Cardiac fibroblast (primary cell): ENCODE results near the gene SIK1.

Source experiments
- DNase-seq, 2 donors: peaks; one replicate each; pipeline versions ENCODE4 v3.0.0 to v3.0.0-alpha.2; 2010; ENCODE audit warnings: low read depth in 2 of 2
- H3K4me3 ChIP-seq, 2 donors: replicated peaks in 1 of 2; 1 replicate in 1 of 2; 2 replicates in 1 of 2; pipeline ENCODE4 v1.5.1; 2011; ENCODE audit warnings: low read depth in 2 of 2, low read length in 2 of 2, mild to moderate bottlenecking in 2 of 2, moderate library complexity in 1 of 2
- CTCF ChIP-seq: IDR thresholded peaks from one replicate; pipeline ENCODE4 v1.5.1; 2011; ENCODE audit warnings: low read depth, mild to moderate bottlenecking, low read length, inconsistent platforms

The SIK1 gene

GRCh38 chr21:43367859-43368258, 59.1 kb downstream of the SIK1 start:
- TF ChIP-seq CTCF = no peak
- no peak overlapping the region for H3K4me3 ChIP-seq
- no peak for DNase-seq

DNA sequence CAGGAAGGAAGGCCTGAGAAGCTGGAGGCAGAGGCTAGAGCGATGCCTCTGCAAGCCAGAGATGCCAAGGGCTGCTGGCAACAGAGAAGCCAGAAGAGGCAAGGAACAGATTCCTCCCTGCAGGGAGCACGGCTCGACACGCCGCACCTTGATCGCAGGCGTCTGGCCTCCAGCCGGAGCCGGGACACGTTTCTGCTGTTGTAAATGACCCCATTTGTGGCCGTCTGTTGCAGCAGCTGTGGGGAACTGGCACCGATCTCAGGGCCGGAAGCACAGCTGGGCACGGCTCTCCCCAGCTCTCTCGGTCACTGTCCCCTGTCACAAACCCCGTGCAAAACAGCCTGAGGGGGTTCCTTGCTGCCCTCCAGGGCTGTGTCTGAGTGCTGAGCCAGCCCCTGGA, 59.6 kb downstream of the SIK1 start:
- no peak for DNase-seq
- no peak overlapping the region for H3K4me3 ChIP-seq
- no peak for TF ChIP-seq CTCF

DNA sequence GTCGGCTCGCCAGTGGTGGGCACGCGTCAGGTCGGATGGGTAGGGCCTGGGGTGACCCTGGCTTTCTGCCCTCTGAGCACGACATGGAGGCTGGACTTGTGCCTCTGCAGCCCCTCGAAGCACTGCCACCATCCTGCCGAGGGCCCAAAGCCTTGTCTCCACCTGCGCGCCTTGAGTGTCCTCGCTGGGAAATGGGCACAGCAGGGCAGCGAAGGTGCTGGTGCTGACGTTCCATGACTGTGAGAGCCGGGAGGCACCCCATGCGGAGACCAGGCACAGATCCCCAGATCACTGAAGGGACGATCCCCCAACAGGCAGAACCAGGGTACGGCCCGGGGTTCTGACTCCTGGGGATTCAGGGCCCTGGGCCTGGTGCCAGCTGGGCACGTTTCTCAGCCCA, 60.3 kb downstream of the SIK1 start:
- DNase-seq = no peak
- no peak overlapping the region for H3K4me3 ChIP-seq
- TF ChIP-seq CTCF = no peak

DNA sequence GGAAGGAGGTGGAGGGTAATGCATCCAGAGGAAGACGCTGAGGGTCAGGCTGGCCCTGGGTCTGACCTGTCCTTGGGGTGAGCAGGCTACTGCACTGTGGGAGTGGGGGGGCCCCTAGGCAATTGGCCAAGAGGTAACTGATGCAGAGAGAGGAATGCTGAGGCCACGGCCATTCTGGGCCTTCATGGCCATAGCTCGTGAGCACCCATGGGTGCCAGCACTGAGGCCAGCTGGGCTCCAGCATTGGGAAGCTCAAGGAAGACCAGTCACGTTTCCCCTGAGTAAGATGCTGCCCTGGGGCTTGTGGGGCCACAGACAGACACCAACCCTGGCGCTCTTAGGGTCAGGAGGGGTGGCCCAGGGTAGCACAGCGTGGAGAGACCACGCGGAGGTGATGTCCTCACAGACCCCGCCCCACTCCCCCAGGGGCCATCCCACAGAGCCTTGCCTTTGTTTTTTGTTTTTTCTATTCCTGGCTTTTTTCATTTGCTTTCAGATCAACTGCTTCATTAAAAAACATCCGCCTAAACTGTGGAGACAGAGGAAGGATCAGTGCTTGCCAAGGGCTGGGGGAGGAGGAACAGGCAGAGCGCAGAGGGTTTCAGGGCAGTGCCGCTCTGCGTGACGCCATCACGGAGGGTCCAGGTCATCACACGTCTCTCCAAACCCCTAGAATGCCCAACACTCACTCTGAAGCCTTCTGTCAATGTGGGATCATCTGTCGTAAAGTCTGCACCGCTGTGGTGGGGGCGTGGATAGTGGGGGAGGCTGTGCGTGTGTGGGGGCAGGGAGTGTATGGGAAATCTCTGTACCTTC, 61.1 kb downstream of the SIK1 start:
- no peak for DNase-seq
- no peak for TF ChIP-seq CTCF
- H3K4me3 ChIP-seq = no peak overlapping the region

DNA sequence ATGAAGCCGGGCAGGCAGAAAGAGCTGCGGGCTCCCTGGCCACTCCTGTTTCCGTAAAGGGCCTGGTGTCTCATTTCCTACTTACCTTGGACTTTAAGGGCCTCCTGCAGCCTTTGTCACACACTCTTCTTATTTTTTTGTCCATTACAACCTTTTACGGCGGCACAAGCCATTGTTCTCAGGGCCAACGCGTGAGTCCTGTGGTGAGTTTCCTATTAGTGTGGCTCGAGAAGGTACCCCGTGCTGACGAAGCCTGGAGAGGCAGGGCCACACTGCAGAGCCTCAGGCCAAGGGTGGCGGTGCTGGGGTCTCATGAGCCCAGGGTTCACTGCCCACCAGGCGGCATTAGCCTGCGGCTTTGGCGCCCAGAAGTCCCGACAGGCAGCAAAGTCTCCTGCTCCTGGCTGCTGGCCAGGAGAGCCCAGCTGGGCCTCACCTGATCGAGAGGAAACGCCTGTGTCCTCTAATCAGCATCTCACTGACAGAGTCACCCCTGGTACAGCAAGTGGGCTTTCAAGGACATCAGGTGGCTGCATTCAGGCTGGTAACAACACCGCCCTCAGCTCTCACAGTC, 62.0 kb downstream of the SIK1 start:
- no peak overlapping the region for H3K4me3 ChIP-seq
- DNase-seq = no peak
- TF ChIP-seq CTCF = no peak
